B cell (primary cell): ENCODE results near the gene CHEK1. TPM values are rescaled to one million over a fixed set of nuclear protein-coding genes. Genes with fewer than 3 reads are reported as not detected.

Source experiments
- ATAC-seq: fragments of 200-7000 bp; cut with Tn5 transposase; one replicate; pipeline ENCODE4 v1.10.0; 2021; ENCODE audit warnings: low read depth, mild to moderate bottlenecking, moderate number of reproducible peaks, moderate library complexity
- CTCF ChIA-PET: fragments of 350-600 bp; sonication (Branson Sonifier 250); formaldehyde crosslinking; loops from one replicate; lab custom pipeline; 2021; ENCODE audit warnings: antibody characterized with exemption, inconsistent platforms; lab: Charles Lee
- POLR2A ChIA-PET: fragments of 350-600 bp; sonication (Branson Sonifier 250); formaldehyde crosslinking; loops from one replicate; lab custom pipeline; 2021; ENCODE audit warnings: antibody characterized with exemption; lab: Charles Lee
- DNase-seq: peaks from one replicate; pipeline ENCODE4 v3.0.0; 2013
- H2AFZ ChIP-seq: 2 replicates; pipeline ENCODE4 v1.6.1; 2012; ENCODE audit warnings: mild to moderate bottlenecking, low read depth, low read length; ENCODE audit not compliant: insufficient read depth, poor library complexity, severe bottlenecking
- H3K27ac ChIP-seq, 2 donors: 1 replicate in 1 of 2; 2 replicates in 1 of 2; pipeline ENCODE4 v1.5.1; 2012 to 2013; ENCODE audit warnings: low read length in 2 of 2, mild to moderate bottlenecking in 2 of 2, moderate library complexity in 1 of 2
- H3K27me3 ChIP-seq, 4 experiments: fragments of 200-600 bp in 1 of 4; sonication (generic) in 1 of 4; replicated peaks in 1 of 4; 1 replicate in 2 of 4; 2 replicates in 2 of 4; pipeline versions ENCODE4 v1.6.1 to v1.7.0; 2013 to 2016; ENCODE audit warnings: low read length in 3 of 4, mild to moderate bottlenecking in 2 of 4, mixed read lengths in 1 of 4, moderate library complexity in 1 of 4; ENCODE audit not compliant: insufficient read depth in 4 of 4, control insufficient read depth in 3 of 4; ENCODE audit errors: control extremely low read depth in 1 of 4
- H3K36me3 ChIP-seq, 2 experiments: replicated peaks in 1 of 2; 1 replicate in 1 of 2; 2 replicates in 1 of 2; pipeline versions ENCODE4 v1.6.1 to v1.7.1; 2013; ENCODE audit warnings: low read length in 1 of 2; ENCODE audit not compliant: insufficient read depth in 2 of 2, control insufficient read depth in 1 of 2; ENCODE audit errors: control extremely low read depth in 1 of 2, extremely low read depth in 1 of 2
- H3K4me1 ChIP-seq, 2 donors: fragments of 200-600 bp in 1 of 2; sonication (generic) in 1 of 2; 1 replicate in 1 of 2; 2 replicates in 1 of 2; pipeline versions ENCODE4 v1.5.1 to v1.6.1; 2013 to 2017; ENCODE audit warnings: low read length in 2 of 2; ENCODE audit not compliant: control insufficient read depth in 2 of 2, insufficient read depth in 2 of 2
- H3K4me2 ChIP-seq: replicated peaks from 2 replicates; pipeline ENCODE3; 2012; ENCODE audit warnings: mild to moderate bottlenecking, low read depth, low read length; ENCODE audit not compliant: poor library complexity, severe bottlenecking
- H3K4me3 ChIP-seq, 5 experiments: fragments of 200-600 bp in 1 of 5; sonication (generic) in 1 of 5; 1 replicate in 3 of 5; 2 replicates in 2 of 5; pipeline versions ENCODE4 v1.5.1 to v1.7.0; 2011 to 2016; ENCODE audit warnings: low read length in 4 of 5, mild to moderate bottlenecking in 4 of 5, low read depth in 2 of 5, control low read depth in 1 of 5, moderate library complexity in 1 of 5; ENCODE audit not compliant: insufficient read depth in 1 of 5; ENCODE audit errors: control extremely low read depth in 1 of 5, extremely low read depth in 1 of 5
- H3K79me2 ChIP-seq: fragments of 200-600 bp; sonication (generic); one replicate; pipeline ENCODE4 v1.6.0; 2016; ENCODE audit warnings: low read length; ENCODE audit not compliant: control insufficient read depth, insufficient read depth
- H3K9ac ChIP-seq: fragments of 200-600 bp; sonication (generic); 2 replicates; pipeline ENCODE4 v1.6.1; 2017; ENCODE audit warnings: mild to moderate bottlenecking, low read length, moderate library complexity
- H3K9me3 ChIP-seq, 3 donors: one replicate each; pipeline versions ENCODE4 v1.6.1 to v1.7.1; 2013; ENCODE audit warnings: low read length in 2 of 3; ENCODE audit not compliant: control insufficient read depth in 2 of 3, insufficient read depth in 1 of 3; ENCODE audit errors: control extremely low read depth in 1 of 3
- H4K20me1 ChIP-seq: 2 replicates; pipeline ENCODE4 v1.6.0; 2012; ENCODE audit warnings: mild to moderate bottlenecking, low read length; ENCODE audit not compliant: insufficient read depth, control insufficient read depth, poor library complexity, severe bottlenecking
- H3K27ac Mint-ChIP-seq: one replicate; pipeline ENCODE4 v1.8.0; 2021; ENCODE audit warnings: mixed read lengths
- H3K27me3 Mint-ChIP-seq: one replicate; pipeline ENCODE4 v1.8.0; 2021; ENCODE audit warnings: mixed read lengths
- H3K4me1 Mint-ChIP-seq: one replicate; pipeline ENCODE4 v1.8.0; 2021; ENCODE audit warnings: mixed read lengths
- H3K4me3 Mint-ChIP-seq: one replicate; pipeline ENCODE4 v1.8.0; 2021; ENCODE audit warnings: mixed read lengths
- H3K9me3 Mint-ChIP-seq: one replicate; pipeline ENCODE4 v1.8.0; 2022; ENCODE audit warnings: mixed read lengths; ENCODE audit not compliant: insufficient read depth
- CTCF ChIP-seq: fragments of 200-600 bp; IDR thresholded peaks from one replicate; pipeline ENCODE4 v1.8.0; 2022; ENCODE audit warnings: antibody characterized with exemption, mild to moderate bottlenecking
- EZH2 ChIP-seq: IDR thresholded peaks from 2 replicates; pipeline ENCODE4 v1.6.1; 2012; ENCODE audit warnings: borderline replicate concordance, low read depth, mild to moderate bottlenecking, moderate library complexity, low read length; ENCODE audit not compliant: insufficient read depth, poor library complexity, severe bottlenecking
- WGBS: methylation state at CpG from one replicate; pipeline ENCODE4 v1.1.5; 2013; ENCODE audit warnings: missing lambda C conversion rate; ENCODE audit not compliant: insufficient coverage; 5-methylcytosine and 5-hydroxymethylcytosine counted together
- intact Hi-C: fragments of 100-400 bp; cut with micrococcal nuclease; formaldehyde crosslinking; loops from one replicate; pipeline ENCODE4 v1.10.0; 2022
- polyA plus RNA-seq: library from polyadenylated mRNA; depleted of rRNA; stranded (reverse); fragments of >200 nt; gene quantifications from 2 replicates; pipeline ENCODE4 v1.2.3, GENCODE V29; 2012
- total RNA-seq, 2 donors: library from RNA; stranded (reverse); fragments of 120-200 nt in 1 of 2; gene quantifications; 1 replicate in 1 of 2; 2 replicates in 1 of 2; pipeline versions ENCODE4 v1.2.3 to v1.2.4, GENCODE V29; 2013 to 2022

The CHEK1 gene
- total and polyA plus RNA-seq, 2 donors (not counting 1 experiment from before 2014, with no cell fraction given): 0.81 to 3.5 TPM

- Histone ChIP-seq H3K27me3 (no peaks in the 10 kb centered on the region), H3K36me3 (peaks cover 0 to 1% of the 10 kb centered on the region in 2 experiments), H3K9me3 (peaks cover 0 to 3% (median 3%) of the 10 kb centered on the region in 3 donors), H2AFZ (no peak overlapping the region), H4K20me1 (no peaks in the 10 kb centered on the region), H3K4me1 (no peaks in the 10 kb centered on the region), H3K27ac (no peak overlapping the region), H3K4me3 (no peak overlapping the region), H3K79me2 (no peaks in the 10 kb centered on the region), H3K4me2 (no peak overlapping the region), H3K9ac (no peak overlapping the region)
- H3K27ac Mint-ChIP-seq: no peak overlapping the region
- peaks cover 4% of the 10 kb centered on the region for H3K9me3 Mint-ChIP-seq
- ATAC-seq (no peak), DNase-seq (no peak)
- 100% methylated on average over 1 of the region's 3 CpGs for WGBS
- POLR2A ChIA-PET: no interaction called here
- H3K4me3 Mint-ChIP-seq: no peak overlapping the region
- CTCF ChIA-PET: no interaction called here
- intact Hi-C loops: no loop called here
- TF ChIP-seq CTCF: no peak
- no peak for TF ChIP-seq EZH2
- H3K4me1 Mint-ChIP-seq: no peaks in the 10 kb centered on the region
- no peaks in the 10 kb centered on the region for H3K27me3 Mint-ChIP-seq
Observed at GRCh38 chr11:125663910-125664309, 38.9 kb downstream of the CHEK1 start.

GRCh38 chr11:125667151-125667550 is 42.2 kb downstream of the CHEK1 start:
- no peak for DNase-seq
- Mint-ChIP-seq H3K4me1 (no peaks in the 10 kb centered on the region), H3K4me3 (no peak overlapping the region), H3K27me3 (no peaks in the 10 kb centered on the region), H3K27ac (no peak overlapping the region), H3K9me3 (peaks cover 4% of the 10 kb centered on the region)
- ChIA-PET POLR2A (no interaction called here), CTCF (no interaction called here)
- peaks cover 0 to 3% (median 3%) of the 10 kb centered on the region in 3 donors for H3K9me3 ChIP-seq
- no peak for ATAC-seq
- H3K4me2 ChIP-seq: no peak overlapping the region
- intact Hi-C loops: no loop called here
- no peaks in the 10 kb centered on the region for H4K20me1 ChIP-seq
- H3K9ac ChIP-seq: no peak overlapping the region
- no peaks in the 10 kb centered on the region for H3K27me3 ChIP-seq
- H3K36me3 ChIP-seq: peaks cover 0 to 1% of the 10 kb centered on the region in 2 experiments
- no peaks in the 10 kb centered on the region for H3K79me2 ChIP-seq
- H3K4me3 ChIP-seq: no peak overlapping the region
- H2AFZ ChIP-seq: no peak overlapping the region
- TF ChIP-seq EZH2 (no peak), CTCF (no peak)
- no peaks in the 10 kb centered on the region for H3K4me1 ChIP-seq
- no CpG with 5 or more reads among the region's 2 CpGs for WGBS
- no peak overlapping the region for H3K27ac ChIP-seq
